Upper lobe of left lung (tissue), 6 donors: ENCODE measurements around the gene SMPD1. TPM values are rescaled to one million over a fixed set of nuclear protein-coding genes. Genes with fewer than 3 reads are reported as not detected.

Experiments
- ATAC-seq, 2 donors: fragments of 200-7000 bp; cut with Tn5 transposase; one replicate each; pipeline ENCODE4 v1.9.1; 2022; ENCODE audit warnings: mild to moderate bottlenecking in 2 of 2, moderate library complexity in 2 of 2; ENCODE audit not compliant: low FRiP score in 2 of 2
- DNase-seq, 2 donors: peaks; one replicate each; pipeline ENCODE4 v3.0.0-alpha.2; 2019 to 2020
- H3K27ac ChIP-seq, 4 donors: fragments of 200-600 bp; sonication (generic); one replicate each; pipeline ENCODE4 v1.5.1; 2016 to 2019
- H3K27me3 ChIP-seq, 4 donors: fragments of 200-600 bp; sonication (generic); one replicate each; pipeline ENCODE4 v1.5.1; 2017 to 2019
- H3K36me3 ChIP-seq, 4 donors: fragments of 200-600 bp; sonication (generic); one replicate each; pipeline ENCODE4 v1.5.1; 2016 to 2019
- H3K4me1 ChIP-seq, 4 donors: fragments of 200-600 bp; sonication (generic); one replicate each; pipeline ENCODE4 v1.5.1; 2018 to 2019
- H3K4me3 ChIP-seq, 4 donors: fragments of 200-600 bp; sonication (generic); one replicate each; pipeline ENCODE4 v1.5.1; 2017 to 2019; ENCODE audit warnings: mild to moderate bottlenecking in 2 of 4, moderate library complexity in 1 of 4
- H3K9me3 ChIP-seq, 4 donors: fragments of 200-600 bp; sonication (generic); one replicate each; pipeline ENCODE4 v1.5.1; 2018 to 2019
- CTCF ChIP-seq, 6 experiments: fragments of 450-650 bp in 4 of 6; fragments of 200-600 bp in 2 of 6; sonication (generic) in 2 of 6; IDR thresholded peaks; one replicate each; pipeline ENCODE4 v1.5.1; 2016 to 2019; ENCODE audit warnings: antibody characterized with exemption in 6 of 6
- EP300 ChIP-seq, 4 donors: sonication (generic); formaldehyde crosslinking; IDR thresholded peaks; one replicate each; pipeline ENCODE4 v1.5.1; 2017; ENCODE audit warnings: antibody characterized with exemption in 4 of 4, control low read depth in 2 of 4
- POLR2A ChIP-seq, 4 donors: fragments of 450-650 bp; IDR thresholded peaks; one replicate each; pipeline ENCODE4 v1.5.1; 2016 to 2017; ENCODE audit warnings: antibody characterized with exemption in 4 of 4, mild to moderate bottlenecking in 2 of 4
- POLR2AphosphoS5 ChIP-seq, 2 donors: sonication (generic); formaldehyde crosslinking; IDR thresholded peaks; one replicate each; pipeline ENCODE4 v1.5.1; 2017; ENCODE audit warnings: antibody characterized with exemption in 2 of 2
- whole genome bisulfite sequencing, 2 donors: methylation state at CpG; one replicate each; pipeline ENCODE4 v1.1.5; 2017 to 2018; 5-methylcytosine and 5-hydroxymethylcytosine counted together
- total RNA-seq, 6 donors: library from RNA; depleted of rRNA in 4 of 6; stranded (reverse); fragments of >200 nt in 4 of 6; gene quantifications; one replicate each; pipeline versions ENCODE4 v1.1.0 to v1.2.1, GENCODE V29; 2016 to 2021
- donor health status: DM: no; HTN: no; CAD: no; lungs with moderate emphysema.
- donor health status: DM: no; HTN: yes; CAD: no; lungs with severe emphysema.

Gene SMPD1
- total RNA-seq, 6 donors from 2014 or later = 25.3 to 62.9 (median 53.9) TPM

GRCh38 chr11:6443269-6444003 is 53.2 kb downstream of the SMPD1 start:
- no peak overlapping the region for H3K27ac ChIP-seq
- WGBS, 2 donors = 25 to 39% methylated on average over 4 to 5 of the region's 5 CpGs
- TF ChIP-seq POLR2AphosphoS5 (IDR thresholded peaks at IDR 0.05) (no peak), EP300 (IDR thresholded peaks at IDR 0.05) (no peak), POLR2A (IDR thresholded peaks at IDR 0.05) (no peak), CTCF (IDR thresholded peaks at IDR 0.05) (peak; percentile 72 to 82 (median 80))
- no peaks in the 10 kb centered on the region for H3K9me3 ChIP-seq
- H3K36me3 ChIP-seq = peaks cover 0 to 9% (median 0%) of the 10 kb centered on the region in 4 donors
- H3K4me1 ChIP-seq = peaks cover 0 to 6% (median 3%) of the 10 kb centered on the region in 4 donors
- peak; percentile 79 to 86 for ATAC-seq
- peak; percentile 50 to 60 for DNase-seq
- H3K4me3 ChIP-seq = no peak overlapping the region
- no peaks in the 10 kb centered on the region for H3K27me3 ChIP-seq

Other genes with a start within 250 kb of the SMPD1 start
- gene OR52B2, start 220.1 kb upstream of the SMPD1 start, total RNA-seq = under 1 TPM in 1 of 6 donors, not detected in 5; 0.40 TPM
- not detected for gene OR52W1, start 191.2 kb upstream of the SMPD1 start, total RNA-seq
- not detected for gene C11orf42, start 184.9 kb upstream of the SMPD1 start, total RNA-seq
- gene FHIP1B, start 155.8 kb upstream of the SMPD1 start, total RNA-seq = 100 to 1,000 TPM in 1 of 6 donors, 10 to 100 TPM in 5; 37.4 to 163 (median 39.6) TPM
- 1 to 10 TPM in 4 of 6 donors, under 1 TPM in 2; 0.23 to 9.3 (median 1.8) TPM for gene CNGA4, start 151.4 kb upstream of the SMPD1 start, total RNA-seq
- gene CCKBR, start 130.6 kb upstream of the SMPD1 start, total RNA-seq = not detected
- gene CAVIN3, start 70.0 kb upstream of the SMPD1 start, total RNA-seq = 100 to 1,000 TPM in 2 of 6 donors, 10 to 100 TPM in 4; 45.1 to 173 (median 65.8) TPM
- gene APBB1, start 28.6 kb downstream of the SMPD1 start, total RNA-seq = 10 to 100 TPM; 30.4 to 66.8 (median 40.0) TPM
- gene HPX, start 50.5 kb downstream of the SMPD1 start, total RNA-seq = 1 to 10 TPM in 5 of 6 donors, under 1 TPM in 1; 0.67 to 3.6 (median 2.6) TPM
- 10 to 100 TPM; 21.4 to 63.9 (median 28.7) TPM for gene TRIM3, start 83.5 kb downstream of the SMPD1 start, total RNA-seq
- gene ARFIP2, start 90.9 kb downstream of the SMPD1 start, total RNA-seq = 10 to 100 TPM; 41.7 to 80.7 (median 54.6) TPM
- gene TIMM10B, start 91.0 kb downstream of the SMPD1 start, total RNA-seq = 10 to 100 TPM; 21.0 to 53.0 (median 42.6) TPM
- 10 to 100 TPM; 10.5 to 79.6 (median 21.6) TPM for gene DNHD1, start 106.8 kb downstream of the SMPD1 start, total RNA-seq
- gene RRP8, start 213.1 kb downstream of the SMPD1 start, total RNA-seq = 10 to 100 TPM; 13.4 to 25.2 (median 22.1) TPM
- 100 to 1,000 TPM; 130 to 191 (median 146) TPM for gene ILK, start 213.3 kb downstream of the SMPD1 start, total RNA-seq
- gene TAF10, start 221.7 kb downstream of the SMPD1 start, total RNA-seq = 100 to 1,000 TPM in 3 of 6 donors, 10 to 100 TPM in 3; 60.8 to 153 (median 96.5) TPM
- gene TPP1, start 228.9 kb downstream of the SMPD1 start, total RNA-seq = 100 to 1,000 TPM in 4 of 6 donors, 10 to 100 TPM in 2; 71.6 to 240 (median 145) TPM